Fibroblast of the aortic adventitia (primary cell): Measurements from ENCODE around the gene MAN2A2. TPM values are rescaled to one million over a fixed set of nuclear protein-coding genes. Genes with fewer than 3 reads are reported as not detected.
"Not testable (repeated sequence)": the region's sequence is repeated elsewhere in the genome, so short reads cannot be mapped to it uniquely, and the experiment has no call there.

Source experiments
- DNase-seq: peaks from one replicate; pipeline ENCODE4 v3.0.0-alpha.2; 2010; ENCODE audit warnings: low read depth
- H3K4me3 ChIP-seq: 2 replicates; pipeline ENCODE4 v1.5.1; 2011; ENCODE audit warnings: low read depth, mild to moderate bottlenecking, control low read depth, low read length, moderate library complexity
- CTCF ChIP-seq: IDR thresholded peaks from 2 replicates; pipeline ENCODE4 v1.5.1; 2011; ENCODE audit warnings: mild to moderate bottlenecking, low read length, control low read depth, inconsistent platforms; ENCODE audit not compliant: insufficient read depth
- total RNA-seq: library from RNA; depleted of rRNA; stranded (reverse); fragments of >200 nt; gene quantifications from 2 replicates; pipeline ENCODE4 v1.2.3, GENCODE V29; 2012; ENCODE audit warnings: low replicate concordance

MAN2A2 gene
- total RNA-seq, 1 donor = 11.0 TPM

- no peak overlapping the region for H3K4me3 ChIP-seq
- DNase-seq = no peak
- TF ChIP-seq CTCF = no peak
Observed at GRCh38 chr15:90905306-90906180, 2.4 kb downstream of the MAN2A2 start.

- no peak for TF ChIP-seq CTCF
- H3K4me3 ChIP-seq = no peak overlapping the region
- DNase-seq = no peak
Observed at GRCh38 chr15:90906181-90906849, 3.2 kb downstream of the MAN2A2 start.

- no peak for DNase-seq
- TF ChIP-seq CTCF = no peak
- H3K4me3 ChIP-seq = no peak overlapping the region
Observed at GRCh38 chr15:90907051-90907660, 4.1 kb downstream of the MAN2A2 start.

- no peak for DNase-seq
- TF ChIP-seq CTCF = no peak
- H3K4me3 ChIP-seq = no peak overlapping the region
Observed at GRCh38 chr15:90907838-90908507, 4.9 kb downstream of the MAN2A2 start.

GRCh38 chr15:90909449-90909848 lies 6.3 kb downstream of the MAN2A2 start:
- H3K4me3 ChIP-seq, DNase-seq: not testable (repeated sequence)

GRCh38 chr15:90909976-90910375 lies 6.9 kb downstream of the MAN2A2 start:
- TF ChIP-seq CTCF = no peak
- no peak for DNase-seq
- H3K4me3 ChIP-seq = no peak overlapping the region
